ENCODE results near the gene PLAAT4.
"Not testable (repeated sequence)": the region's sequence is repeated elsewhere in the genome, so short reads cannot be mapped to it uniquely, and the experiment has no call there.

PLAAT4 gene

DNA sequence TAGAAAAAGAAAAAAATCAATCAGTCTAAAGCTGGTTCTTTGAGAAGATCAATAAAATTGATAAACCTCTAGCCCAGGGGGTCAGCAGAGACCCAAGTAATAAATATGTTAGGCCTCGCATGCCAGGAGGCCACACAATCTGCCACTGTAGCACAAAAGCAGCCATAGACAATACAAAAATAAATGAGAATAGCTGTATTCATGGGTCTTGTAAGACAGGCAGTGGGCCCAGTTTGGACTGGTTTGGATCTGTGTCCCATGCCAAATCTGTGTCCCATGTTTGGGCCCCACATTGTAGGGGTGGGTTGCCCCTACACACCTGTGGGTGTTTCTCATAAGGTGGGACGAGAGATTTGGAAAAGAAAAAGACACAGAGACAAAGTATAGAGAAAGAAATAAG, 6.6 kb upstream of the PLAAT4 start:
- in situ Hi-C loops (cut with MboI; ENCODE audit: low sequenced_read_pairs, unreplicated experiment) = no loop called here
- no peak for DNase-seq (ENCODE audit: low spot score)
- TF ChIP-seq, protein P1, sequence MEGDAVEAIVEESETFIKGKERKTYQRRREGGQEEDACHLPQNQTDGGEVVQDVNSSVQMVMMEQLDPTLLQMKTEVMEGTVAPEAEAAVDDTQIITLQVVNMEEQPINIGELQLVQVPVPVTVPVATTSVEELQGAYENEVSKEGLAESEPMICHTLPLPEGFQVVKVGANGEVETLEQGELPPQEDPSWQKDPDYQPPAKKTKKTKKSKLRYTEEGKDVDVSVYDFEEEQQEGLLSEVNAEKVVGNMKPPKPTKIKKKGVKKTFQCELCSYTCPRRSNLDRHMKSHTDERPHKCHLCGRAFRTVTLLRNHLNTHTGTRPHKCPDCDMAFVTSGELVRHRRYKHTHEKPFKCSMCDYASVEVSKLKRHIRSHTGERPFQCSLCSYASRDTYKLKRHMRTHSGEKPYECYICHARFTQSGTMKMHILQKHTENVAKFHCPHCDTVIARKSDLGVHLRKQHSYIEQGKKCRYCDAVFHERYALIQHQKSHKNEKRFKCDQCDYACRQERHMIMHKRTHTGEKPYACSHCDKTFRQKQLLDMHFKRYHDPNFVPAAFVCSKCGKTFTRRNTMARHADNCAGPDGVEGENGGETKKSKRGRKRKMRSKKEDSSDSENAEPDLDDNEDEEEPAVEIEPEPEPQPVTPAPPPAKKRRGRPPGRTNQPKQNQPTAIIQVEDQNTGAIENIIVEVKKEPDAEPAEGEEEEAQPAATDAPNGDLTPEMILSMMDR (IDR thresholded peaks at IDR 0.05; ENCODE audit: borderline replicate concordance, control extremely low read depth, extremely low read depth, insufficient read depth, missing control alignments) = no peak

DNA sequence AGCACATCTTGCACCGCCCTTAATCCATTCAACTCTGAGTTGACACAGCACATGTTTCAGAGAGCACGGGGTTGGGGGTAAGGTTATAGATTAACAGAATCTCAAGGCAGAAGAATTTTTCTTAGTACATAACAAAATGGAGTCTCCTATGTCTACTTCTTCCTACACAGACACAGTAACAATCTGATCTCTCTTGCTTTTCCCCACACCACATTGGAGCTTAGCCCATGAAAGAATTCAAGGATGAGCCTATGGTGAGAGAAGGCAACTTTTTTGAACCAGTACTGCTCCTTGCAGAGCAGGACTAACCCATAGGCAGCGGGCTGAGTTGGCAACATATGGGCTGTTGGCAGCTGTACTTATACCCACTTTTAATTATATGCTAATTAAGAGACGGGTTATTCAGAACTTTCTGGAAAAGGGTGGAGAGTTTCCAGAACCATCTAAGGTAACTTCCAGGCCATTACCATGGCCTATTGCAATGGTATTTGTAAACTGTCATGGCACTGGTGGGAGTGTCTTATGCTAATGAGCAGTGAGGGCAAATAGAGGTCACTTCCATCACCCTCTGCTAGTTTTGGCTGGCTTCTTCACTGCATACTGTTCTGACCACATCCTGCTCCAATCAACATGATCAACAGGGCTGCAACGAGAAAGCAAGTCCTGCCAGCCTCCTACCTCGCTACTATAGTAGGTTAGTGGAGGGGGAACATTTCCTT, 5.4 kb upstream of the PLAAT4 start:
- in situ Hi-C loops (cut with MboI; ENCODE audit: low sequenced_read_pairs, unreplicated experiment) = not testable (repeated sequence)
- peak; percentile 12 for DNase-seq (ENCODE audit: low spot score)

DNA sequence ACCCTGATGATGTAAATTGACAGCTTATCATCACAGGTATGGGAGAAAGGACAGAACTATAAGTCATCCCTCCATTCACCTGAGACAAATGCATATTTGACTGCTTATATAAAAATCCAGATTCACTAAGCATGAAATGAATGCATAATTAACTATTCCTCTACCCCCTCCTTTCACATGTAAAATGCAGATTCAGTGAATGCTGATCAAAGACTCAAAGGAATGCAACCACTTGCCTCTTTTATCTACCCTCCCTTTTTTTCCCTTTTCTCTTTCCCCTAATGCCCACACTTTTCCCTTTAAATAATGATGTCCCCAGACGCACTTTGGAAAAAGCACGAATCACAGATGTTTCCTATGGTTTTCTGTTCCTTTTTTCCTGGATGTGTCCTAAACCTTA, 4.5 kb upstream of the PLAAT4 start:
- in situ Hi-C loops (cut with MboI; ENCODE audit: low sequenced_read_pairs, unreplicated experiment) = no loop called here
- TF ChIP-seq, protein P1 (IDR thresholded peaks at IDR 0.05; ENCODE audit: borderline replicate concordance, control extremely low read depth, extremely low read depth, insufficient read depth, missing control alignments) = no peak
- DNase-seq (ENCODE audit: low spot score) = no peak

DNA sequence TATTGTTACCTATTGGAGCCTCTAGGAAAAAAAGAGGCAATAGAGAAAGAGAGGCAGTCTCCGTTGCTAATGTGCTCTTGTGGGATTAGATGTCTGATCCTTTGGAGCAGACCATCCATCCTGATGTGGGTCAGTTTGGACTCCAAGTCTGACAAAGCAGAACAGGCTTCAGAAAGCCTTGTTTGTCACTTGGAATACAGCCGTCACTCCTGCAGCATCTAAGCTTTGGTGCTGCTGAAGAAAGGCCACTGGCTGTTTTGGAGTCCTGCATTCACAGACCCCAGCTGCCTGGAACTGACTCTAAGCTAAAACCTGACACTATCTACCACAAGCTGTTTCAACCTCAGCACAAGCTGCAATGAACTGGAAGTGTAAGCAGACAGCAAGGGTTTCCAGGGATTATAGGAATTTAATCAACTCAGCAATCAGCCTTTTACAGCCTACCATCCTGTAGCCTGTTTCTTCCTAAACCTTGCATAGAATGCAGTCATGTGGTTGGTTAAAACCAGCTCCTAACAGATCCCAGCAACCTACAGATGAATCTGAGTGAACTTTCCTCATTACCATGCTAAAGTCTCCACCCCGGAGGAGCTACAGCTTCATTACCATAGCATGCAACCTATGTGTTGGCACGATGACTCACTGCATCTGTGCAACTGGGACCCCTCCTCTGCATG, 3.7 kb upstream of the PLAAT4 start:
- no peak for DNase-seq (ENCODE audit: low spot score)
- TF ChIP-seq, protein P1 (IDR thresholded peaks at IDR 0.05; ENCODE audit: borderline replicate concordance, control extremely low read depth, extremely low read depth, insufficient read depth, missing control alignments) = no peak
- in situ Hi-C loops (cut with MboI; ENCODE audit: low sequenced_read_pairs, unreplicated experiment) = no loop called here

DNA sequence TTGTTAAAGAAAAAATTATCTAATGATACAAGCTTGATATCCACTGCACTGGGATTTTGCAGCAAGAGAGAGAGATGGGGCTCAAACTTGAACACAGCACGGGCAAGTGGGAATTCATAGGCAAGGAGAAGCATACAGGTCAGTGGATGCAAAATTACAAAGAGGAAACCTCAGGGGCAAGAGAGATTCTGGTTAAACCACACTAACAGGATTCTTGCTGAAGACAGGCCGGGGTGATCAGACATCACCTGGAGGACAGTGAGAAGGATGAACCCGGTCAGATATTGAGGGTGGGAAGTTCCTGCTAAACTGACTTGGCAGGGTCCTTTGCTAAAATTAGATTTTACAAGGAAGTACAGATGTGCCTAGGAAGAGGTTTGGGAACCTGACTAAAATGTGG, 2.5 kb upstream of the PLAAT4 start:
- in situ Hi-C loops (cut with MboI; ENCODE audit: low sequenced_read_pairs, unreplicated experiment) = no loop called here
- DNase-seq (ENCODE audit: low spot score) = no peak
- TF ChIP-seq, protein P1 (IDR thresholded peaks at IDR 0.05; ENCODE audit: borderline replicate concordance, control extremely low read depth, extremely low read depth, insufficient read depth, missing control alignments) = no peak

DNA sequence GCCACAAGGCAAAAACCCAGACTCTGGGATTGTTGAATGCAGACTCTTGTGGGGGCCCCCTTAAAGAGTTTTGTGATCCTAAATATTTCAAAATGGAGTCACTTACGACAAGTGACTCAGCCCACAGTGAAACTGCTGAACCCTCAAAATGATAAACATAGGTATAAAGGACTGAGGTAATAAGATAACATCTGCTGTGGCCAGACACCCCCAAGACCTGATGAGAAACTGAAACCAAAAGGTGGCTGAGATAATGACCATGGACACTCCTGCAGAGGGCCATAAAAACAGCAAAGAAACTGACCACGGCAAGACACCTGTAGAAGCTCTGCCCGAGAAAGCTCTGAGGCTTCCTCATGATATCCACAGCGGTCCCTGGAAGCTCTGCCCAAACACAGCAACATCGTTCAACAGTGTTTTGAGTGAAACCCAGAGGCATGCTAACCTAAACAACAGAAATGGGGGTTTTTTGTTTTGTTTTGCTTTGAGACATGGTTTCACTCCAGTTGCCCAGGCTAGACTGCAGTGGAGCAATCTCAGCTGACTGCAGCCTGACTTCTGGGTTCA, 1.6 kb upstream of the PLAAT4 start:
- in situ Hi-C loops (cut with MboI; ENCODE audit: low sequenced_read_pairs, unreplicated experiment) = no loop called here
- TF ChIP-seq, protein P1 (IDR thresholded peaks at IDR 0.05; ENCODE audit: borderline replicate concordance, control extremely low read depth, extremely low read depth, insufficient read depth, missing control alignments) = no peak
- DNase-seq (ENCODE audit: low spot score) = peak; percentile 50

DNA sequence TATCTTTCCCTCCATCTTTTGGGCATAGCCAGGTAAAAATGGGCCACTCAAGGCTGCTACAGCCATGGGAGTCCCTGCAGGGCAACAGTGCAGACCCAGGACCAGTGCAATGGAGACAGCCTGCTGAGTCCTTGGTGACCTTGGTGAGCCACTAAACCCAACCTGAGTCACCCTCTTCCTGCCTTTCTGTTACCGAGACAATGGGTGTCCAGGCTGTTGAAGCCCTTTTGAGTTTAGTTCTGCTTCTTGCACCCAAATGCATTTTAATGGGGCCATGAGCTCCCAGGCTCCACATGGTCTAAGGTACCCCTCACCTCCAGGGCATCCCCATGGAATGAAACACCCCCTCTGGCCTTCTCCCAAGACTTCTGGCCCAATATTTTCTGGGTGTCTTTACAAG, 874 bp upstream of the PLAAT4 start:
- in situ Hi-C loops (cut with MboI; ENCODE audit: low sequenced_read_pairs, unreplicated experiment) = no loop called here

More for the DNA sequence above, 874 bp upstream of the PLAAT4 start:
- peak; percentile 16 for DNase-seq (ENCODE audit: low spot score)
- TF ChIP-seq, protein P1 (IDR thresholded peaks at IDR 0.05; ENCODE audit: borderline replicate concordance, control extremely low read depth, extremely low read depth, insufficient read depth, missing control alignments) = no peak

Data from GM13976 (cell line).